G401 (cell line): ENCODE results near the gene DOC2A. TPM values are rescaled to one million over a fixed set of nuclear protein-coding genes. Genes with fewer than 3 reads are reported as not detected.

Experiments
- total RNA-seq: library from RNA; depleted of rRNA; stranded (reverse); fragments of >200 nt; shearing (Covaris generic); gene quantifications from 2 replicates; pipeline ENCODE4 v1.2.3, GENCODE V29; 2014; rRNA removed

Gene DOC2A
- total RNA-seq, 1 experiment from 2014 or later, result not detected

Other genes starting within 250 kb of the DOC2A start
- gene ZG16, start 232.8 kb downstream of the DOC2A start, total RNA-seq, result not detected in 2 replicates
- gene KIF22, start 220.3 kb downstream of the DOC2A start, total RNA-seq, result 169 and 171 TPM in 2 replicates
- gene MAZ, start 204.5 kb downstream of the DOC2A start, total RNA-seq, result 469 and 478 TPM in 2 replicates
- gene PRRT2, start 198.8 kb downstream of the DOC2A start, total RNA-seq, result 4.7 and 6.2 TPM in 2 replicates
- 69.9 and 78.4 TPM in 2 replicates for gene PAGR1, start 194.9 kb downstream of the DOC2A start, total RNA-seq
- gene MVP, start 190.6 kb downstream of the DOC2A start, total RNA-seq, result 17.2 and 32.7 TPM in 2 replicates
- 47.7 and 56.2 TPM in 2 replicates for gene CDIPT, start 147.8 kb downstream of the DOC2A start, total RNA-seq
- gene SEZ6L2, start 111.5 kb downstream of the DOC2A start, total RNA-seq, result 43.5 and 50.4 TPM in 2 replicates
- 25.5 and 28.5 TPM in 2 replicates for gene ASPHD1, start 110.5 kb downstream of the DOC2A start, total RNA-seq
- gene KCTD13, start 84.8 kb downstream of the DOC2A start, total RNA-seq, result 3.2 and 3.9 TPM in 2 replicates
- 78.5 and 123 TPM in 2 replicates for gene TMEM219, start 48.9 kb downstream of the DOC2A start, total RNA-seq
- gene TAOK2, start 37.2 kb downstream of the DOC2A start, total RNA-seq, result 59.3 and 61.8 TPM in 2 replicates
- gene HIRIP3, start 15.4 kb downstream of the DOC2A start, total RNA-seq, result 15.0 and 16.7 TPM in 2 replicates
- gene INO80E, start 14.8 kb downstream of the DOC2A start, total RNA-seq, result 72.4 and 97.0 TPM in 2 replicates
- not detected in 2 replicates for gene C16orf92, start 12.2 kb upstream of the DOC2A start, total RNA-seq
- gene TLCD3B, start 20.2 kb upstream of the DOC2A start, total RNA-seq, result 1.3 TPM in 1 of 2 replicates, not detected in the other
- 432 and 515 TPM in 2 replicates for gene ALDOA, start 54.7 kb upstream of the DOC2A start, total RNA-seq
- 225 and 232 TPM in 2 replicates for gene PPP4C, start 65.0 kb upstream of the DOC2A start, total RNA-seq
- gene TBX6, start 80.9 kb upstream of the DOC2A start, total RNA-seq, result not detected in 2 replicates
- not detected in 2 replicates for gene YPEL3, start 85.2 kb upstream of the DOC2A start, total RNA-seq
- 0.12 TPM in 1 of 2 replicates, not detected in the other for gene GDPD3, start 102.5 kb upstream of the DOC2A start, total RNA-seq
- gene MAPK3, start 112.2 kb upstream of the DOC2A start, total RNA-seq, result 34.6 and 37.0 TPM in 2 replicates
- 35.9 and 41.8 TPM in 2 replicates for gene CORO1A, start 172.6 kb upstream of the DOC2A start, total RNA-seq
- gene BOLA2B, start 182.6 kb upstream of the DOC2A start, total RNA-seq, result 39.0 and 103 TPM in 2 replicates
- 57.9 and 108 TPM in 2 replicates for gene SLX1A, start 182.8 kb upstream of the DOC2A start, total RNA-seq
- 0.75 and 7.5 TPM in 2 replicates for gene SULT1A3, start 188.2 kb upstream of the DOC2A start, total RNA-seq
- 0.68 TPM in 1 of 2 replicates, not detected in the other for gene NPIPB13, start 237.5 kb upstream of the DOC2A start, total RNA-seq